H7 (cell line): Measurements from ENCODE around the gene CDH18. TPM values are rescaled to one million over a fixed set of nuclear protein-coding genes. Genes with fewer than 3 reads are reported as not detected.

Source experiments
- DNase-seq: peaks from one replicate; pipeline ENCODE4 v3.0.0; 2012
- H3K27me3 ChIP-seq: 2 replicates; pipeline ENCODE4 v1.6.0; 2011; ENCODE audit warnings: mild to moderate bottlenecking, low read length; ENCODE audit not compliant: control insufficient read depth, insufficient read depth
- H3K36me3 ChIP-seq: replicated peaks from 2 replicates; pipeline ENCODE4 v1.5.1; 2011; ENCODE audit warnings: low read length; ENCODE audit not compliant: control insufficient read depth, insufficient read depth
- H3K4me3 ChIP-seq: 2 replicates; pipeline ENCODE4 v1.5.1; 2011; ENCODE audit warnings: low read depth, mild to moderate bottlenecking, control low read depth, low read length, moderate library complexity; ENCODE audit not compliant: insufficient read depth
- total RNA-seq: library from RNA; depleted of rRNA; stranded (reverse); fragments of >200 nt; shearing (Covaris generic); gene quantifications from 2 replicates; pipeline ENCODE4 v1.2.3, GENCODE V29; 2014

Gene CDH18
- total RNA-seq, 1 experiment from 2014 or later: 0.10 TPM

DNA sequence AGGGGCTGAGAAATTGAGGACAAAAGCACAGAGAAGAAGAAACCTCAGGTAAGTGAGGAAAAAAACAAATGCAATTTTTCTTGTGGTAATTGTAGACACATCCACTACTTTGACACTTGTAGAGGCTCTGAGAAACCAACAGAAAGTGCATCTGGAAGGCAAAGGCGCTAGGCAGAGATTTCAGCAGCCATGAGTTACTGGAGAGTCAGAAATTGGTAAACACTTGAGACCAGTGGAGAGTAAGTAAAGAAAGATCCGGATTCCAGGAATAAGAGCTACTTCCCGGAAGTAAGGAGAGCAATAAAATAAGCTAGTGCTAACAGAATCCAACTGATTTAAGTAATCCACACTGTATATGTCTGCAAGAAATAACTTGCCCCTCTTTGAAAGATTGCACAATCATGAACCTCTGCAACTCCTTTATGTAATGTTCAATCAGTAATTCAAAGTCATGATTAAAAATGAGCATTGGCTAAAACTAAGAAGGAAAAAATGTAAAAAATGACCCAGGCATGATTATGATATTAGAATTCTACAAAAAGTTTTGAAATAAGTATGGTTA lies 382.1 kb downstream of the CDH18 start:
- Histone ChIP-seq H3K4me3 (no peak overlapping the region), H3K27me3 (no peaks in the 10 kb centered on the region), H3K36me3 (no peaks in the 10 kb centered on the region)

DNA sequence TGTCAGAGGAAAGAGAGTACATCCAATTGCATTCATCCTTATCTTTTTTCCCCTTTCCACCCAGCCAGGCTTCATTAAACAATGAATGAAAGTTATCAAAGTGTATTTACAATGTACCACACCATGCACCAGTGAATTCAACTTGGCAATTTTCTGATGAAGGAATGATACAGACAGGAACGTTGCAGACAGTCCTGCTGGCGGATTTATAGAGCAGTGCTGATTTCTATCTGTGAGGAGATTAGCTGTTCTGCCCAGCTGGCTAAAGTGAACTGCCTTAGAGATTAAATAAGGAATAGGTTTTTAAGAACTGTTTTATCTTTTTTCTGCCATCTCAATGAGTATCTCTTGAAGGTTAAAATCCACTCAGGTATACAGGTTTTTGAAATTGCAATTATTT lies 403.9 kb downstream of the CDH18 start:
- no peak for DNase-seq
- no peaks in the 10 kb centered on the region for H3K36me3 ChIP-seq
- no peaks in the 10 kb centered on the region for H3K27me3 ChIP-seq
- H3K4me3 ChIP-seq: no peak overlapping the region

More for the DNA sequence above, 382.1 kb downstream of the CDH18 start:
- DNase-seq: no peak

- DNase-seq: no peak
- H3K36me3 ChIP-seq: no peaks in the 10 kb centered on the region
- H3K27me3 ChIP-seq: no peaks in the 10 kb centered on the region
- no peak overlapping the region for H3K4me3 ChIP-seq
Measured at GRCh38 chr5:19577882-19578281, 410.1 kb downstream of the CDH18 start.

DNA sequence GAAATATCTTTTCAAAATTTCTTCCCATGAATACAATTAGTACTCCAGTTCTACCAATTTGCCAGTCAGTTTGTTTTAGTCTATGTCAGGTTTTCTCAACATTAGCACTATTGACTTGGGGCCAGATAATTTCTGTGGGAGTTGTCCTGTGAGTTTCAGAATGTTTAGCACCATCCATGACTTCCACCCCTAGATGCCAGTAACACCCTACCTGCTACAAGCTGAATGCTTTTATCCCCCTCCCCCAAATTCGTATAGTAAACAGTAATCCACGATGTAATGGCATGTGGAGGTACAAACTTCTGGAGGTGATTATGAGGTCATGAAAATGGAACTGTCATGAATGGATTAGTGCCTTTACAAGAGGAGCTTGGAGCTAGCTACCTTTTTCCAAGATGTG lies 420.0 kb downstream of the CDH18 start:
- DNase-seq: peak; percentile 1
- Histone ChIP-seq H3K27me3 (no peaks in the 10 kb centered on the region), H3K36me3 (no peaks in the 10 kb centered on the region)

GRCh38 chr5:19565466-19565865 lies 422.5 kb downstream of the CDH18 start:
- H3K36me3 ChIP-seq: no peaks in the 10 kb centered on the region
- no peaks in the 10 kb centered on the region for H3K27me3 ChIP-seq
- DNase-seq: no peak

More for the DNA sequence above, 420.0 kb downstream of the CDH18 start:
- no peak overlapping the region for H3K4me3 ChIP-seq

GRCh38 chr5:19564036-19564435 lies 424.0 kb downstream of the CDH18 start:
- no peaks in the 10 kb centered on the region for H3K36me3 ChIP-seq
- no peak for DNase-seq
- H3K27me3 ChIP-seq: no peaks in the 10 kb centered on the region
- no peak overlapping the region for H3K4me3 ChIP-seq

More at GRCh38 chr5:19565466-19565865, 422.5 kb downstream of the CDH18 start:
- no peak overlapping the region for H3K4me3 ChIP-seq

DNA sequence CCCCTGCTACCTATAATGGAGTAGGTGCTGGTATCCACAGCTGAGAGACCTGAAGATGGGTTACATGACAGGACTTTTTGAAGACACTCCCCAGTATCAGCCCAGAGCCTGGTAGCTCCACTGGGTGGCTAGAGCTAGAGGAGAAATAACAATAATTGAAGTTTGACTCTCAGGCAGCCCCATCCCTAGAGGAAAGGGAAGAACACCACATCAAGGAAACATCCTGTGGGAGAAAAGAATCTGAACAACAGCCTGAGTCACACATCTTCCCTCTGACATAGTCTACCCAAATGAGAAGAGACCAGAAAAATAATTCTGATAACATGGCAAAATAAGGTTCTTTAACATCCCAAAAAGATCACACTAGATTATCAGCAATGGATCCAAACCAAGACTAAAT lies 432.1 kb downstream of the CDH18 start:
- no peak for DNase-seq
- Histone ChIP-seq H3K4me3 (no peak overlapping the region), H3K27me3 (no peaks in the 10 kb centered on the region), H3K36me3 (no peaks in the 10 kb centered on the region)

DNA sequence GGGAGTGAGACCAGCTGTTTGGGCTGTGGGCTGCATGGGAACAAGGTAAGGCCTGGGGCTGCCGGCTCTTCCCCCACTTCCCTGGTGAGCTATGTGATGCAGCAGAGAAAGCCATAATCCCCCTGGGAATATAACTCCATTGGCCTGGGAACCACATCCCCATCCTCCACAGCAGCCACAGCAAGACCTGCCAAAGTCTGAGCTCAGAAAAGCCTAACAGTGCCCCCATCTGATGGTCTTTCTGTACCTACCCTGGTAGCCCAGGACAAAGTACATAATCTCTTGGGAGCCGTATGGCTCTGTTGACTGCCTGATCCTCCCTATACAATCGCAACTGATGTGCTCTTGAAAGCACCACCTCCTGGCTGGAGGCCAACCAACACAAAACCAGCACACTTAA lies 432.6 kb downstream of the CDH18 start:
- Histone ChIP-seq H3K36me3 (no peaks in the 10 kb centered on the region), H3K27me3 (no peaks in the 10 kb centered on the region), H3K4me3 (no peak overlapping the region)
- no peak for DNase-seq

DNA sequence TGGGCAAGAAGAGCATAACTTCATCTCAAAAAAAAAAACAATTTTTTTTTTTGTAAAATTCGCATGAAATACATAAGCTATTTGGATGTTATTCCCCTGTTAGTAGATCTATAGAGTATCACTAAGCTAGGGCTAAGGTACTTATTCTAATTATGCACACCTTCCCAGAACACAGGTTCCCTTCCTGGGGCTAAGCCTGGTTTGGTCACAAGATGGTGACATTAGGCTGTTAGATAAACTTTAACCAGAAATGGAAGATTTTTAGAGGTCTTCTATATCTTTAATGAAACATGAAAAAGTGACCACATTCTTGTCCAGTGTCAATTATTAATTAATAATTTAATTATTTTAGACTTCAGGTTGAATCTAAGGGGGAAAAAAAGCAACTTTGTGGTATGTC lies 433.5 kb downstream of the CDH18 start:
- H3K36me3 ChIP-seq: no peaks in the 10 kb centered on the region
- H3K4me3 ChIP-seq: no peak overlapping the region
- no peak for DNase-seq
- H3K27me3 ChIP-seq: no peaks in the 10 kb centered on the region

- no peaks in the 10 kb centered on the region for H3K36me3 ChIP-seq
- H3K27me3 ChIP-seq: no peaks in the 10 kb centered on the region
- H3K4me3 ChIP-seq: no peak overlapping the region
- no peak for DNase-seq
Measured at GRCh38 chr5:19547640-19548039, 440.4 kb downstream of the CDH18 start.

DNA sequence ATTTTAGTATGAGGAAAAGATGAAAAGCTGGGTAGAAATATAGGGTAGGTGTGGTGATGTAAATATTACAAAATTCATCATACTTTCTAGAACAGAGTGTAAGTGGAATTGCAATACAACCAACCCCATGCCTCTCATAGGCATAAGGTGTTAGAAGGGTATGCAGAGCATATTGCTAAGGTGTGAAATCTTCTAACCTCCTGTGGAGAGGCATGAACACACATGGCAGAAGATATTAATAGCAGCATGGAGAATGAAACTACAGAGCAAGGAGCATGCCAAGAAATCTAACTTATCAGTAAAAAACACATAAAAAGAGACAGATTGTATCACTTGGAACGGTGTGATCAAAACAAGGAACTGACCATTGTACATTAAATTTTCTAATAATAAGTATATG lies 441.5 kb downstream of the CDH18 start:
- Histone ChIP-seq H3K36me3 (no peaks in the 10 kb centered on the region), H3K27me3 (no peaks in the 10 kb centered on the region), H3K4me3 (no peak overlapping the region)
- no peak for DNase-seq

- Histone ChIP-seq H3K36me3 (no peaks in the 10 kb centered on the region), H3K27me3 (no peaks in the 10 kb centered on the region), H3K4me3 (no peak overlapping the region)
- DNase-seq: no peak
Measured at GRCh38 chr5:19538607-19539006, 449.4 kb downstream of the CDH18 start.

DNA sequence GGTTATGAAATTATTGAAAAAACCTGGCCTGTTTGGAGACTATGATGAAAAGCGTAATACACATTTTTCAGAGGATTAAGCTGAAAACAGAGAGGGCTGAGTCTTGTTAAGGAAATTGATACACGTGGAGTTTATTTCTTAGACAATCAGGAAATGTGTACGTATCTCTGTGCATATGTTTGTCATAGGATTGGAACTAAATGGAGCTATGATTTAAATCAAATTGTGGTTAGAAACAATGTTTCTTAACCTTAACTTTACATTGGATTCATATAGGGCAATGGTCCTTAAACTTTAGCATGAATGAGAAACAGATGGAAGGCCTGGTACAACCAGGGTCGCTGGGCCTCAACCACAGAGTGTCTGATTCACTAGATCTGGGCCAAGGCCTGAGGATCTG lies 451.6 kb downstream of the CDH18 start:
- DNase-seq: no peak
- Histone ChIP-seq H3K27me3 (no peaks in the 10 kb centered on the region), H3K36me3 (no peaks in the 10 kb centered on the region), H3K4me3 (no peak overlapping the region)

DNA sequence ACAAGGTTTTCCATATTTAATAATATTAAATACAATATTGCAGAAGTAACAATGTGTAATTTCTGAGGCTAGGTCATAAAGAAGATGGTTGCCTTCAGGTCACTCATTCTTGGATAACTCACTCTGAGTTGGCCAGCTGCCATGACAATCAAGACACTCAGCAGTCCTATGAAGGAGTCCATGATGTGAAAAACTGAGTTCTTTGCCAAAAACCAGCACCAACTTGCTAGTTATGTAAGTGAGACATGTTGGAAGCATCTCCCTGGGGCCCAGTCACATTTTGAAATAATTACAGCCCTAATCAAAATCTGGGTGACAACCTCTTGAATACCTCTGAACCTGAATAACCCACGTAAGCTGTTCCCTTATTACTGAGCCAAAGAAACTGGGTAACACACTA lies 453.2 kb downstream of the CDH18 start:
- DNase-seq: no peak
- Histone ChIP-seq H3K27me3 (no peaks in the 10 kb centered on the region), H3K4me3 (no peak overlapping the region), H3K36me3 (no peaks in the 10 kb centered on the region)

DNA sequence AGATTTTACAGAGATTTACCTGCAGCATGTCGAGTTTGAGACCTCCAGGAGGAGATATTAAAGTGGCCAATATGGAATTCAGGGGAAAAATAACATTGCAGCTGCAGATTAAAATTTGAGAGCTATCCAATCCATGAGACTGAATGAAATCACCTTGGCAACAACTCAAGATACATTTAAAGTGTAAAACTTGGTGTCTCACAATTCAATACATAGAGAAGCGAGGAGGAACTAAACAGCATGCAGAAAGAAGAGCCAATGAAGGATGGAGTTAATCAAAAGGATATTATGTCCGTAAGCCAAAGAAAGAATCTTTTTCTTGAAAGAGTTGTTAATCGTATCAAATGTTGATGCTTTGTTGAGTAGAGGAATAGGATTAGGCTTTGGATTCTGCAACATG lies 455.1 kb downstream of the CDH18 start:
- DNase-seq: no peak
- Histone ChIP-seq H3K4me3 (no peak overlapping the region), H3K36me3 (no peaks in the 10 kb centered on the region), H3K27me3 (no peaks in the 10 kb centered on the region)

- no peaks in the 10 kb centered on the region for H3K36me3 ChIP-seq
- no peak overlapping the region for H3K4me3 ChIP-seq
- no peak for DNase-seq
- H3K27me3 ChIP-seq: no peaks in the 10 kb centered on the region
Measured at GRCh38 chr5:19531374-19531952, 456.5 kb downstream of the CDH18 start.
